MCF 10A (cell line): ENCODE results near the gene LRP3. TPM values are rescaled to one million over a fixed set of nuclear protein-coding genes. Genes with fewer than 3 reads are reported as not detected.
"Not testable (repeated sequence)": the region's sequence is repeated elsewhere in the genome, so short reads cannot be mapped to it uniquely, and the experiment has no call there.

Experiments
- BruUV-seq: library from RNA; stranded (reverse); fragments of 400-500 nt; replicated peaks from 2 replicates; lab custom pipeline; 2021; lab: Mats Ljungman, UMichigan
- CTCF ChIA-PET: fragments of 300-600 bp; sonication (Branson Sonifier 250); formaldehyde crosslinking; extraction: SDS; loops from one replicate; lab custom pipeline; 2021; ENCODE audit warnings: antibody characterized with exemption, inconsistent platforms; lab: Yijun Ruan, JAX
- POLR2A ChIA-PET: fragments of 300-600, 350-650 bp; sonication (Branson Sonifier 250); formaldehyde crosslinking; extraction: SDS; loops from one replicate; lab custom pipeline; 2020; ENCODE audit warnings: antibody characterized with exemption, inconsistent platforms; lab: Yijun Ruan, JAX
- DNase-seq: peaks from one replicate; pipeline ENCODE4 v3.0.0-alpha.2; 2018; ENCODE audit not compliant: unreplicated experiment
- H3K27ac Mint-ChIP-seq: one replicate; pipeline ENCODE4 v1.8.0; 2022; ENCODE audit warnings: mild to moderate bottlenecking, low read depth, mixed read lengths; ENCODE audit not compliant: unreplicated experiment
- H3K27me3 Mint-ChIP-seq: one replicate; pipeline ENCODE4 v1.8.0; 2022; ENCODE audit warnings: mixed read lengths; ENCODE audit not compliant: insufficient read depth, unreplicated experiment
- H3K36me3 Mint-ChIP-seq: one replicate; pipeline ENCODE4 v1.8.0; 2022; ENCODE audit warnings: mild to moderate bottlenecking, moderate library complexity, mixed read lengths; ENCODE audit not compliant: insufficient read depth, unreplicated experiment
- H3K4me1 Mint-ChIP-seq: one replicate; pipeline ENCODE4 v1.8.0; 2022; ENCODE audit warnings: mixed read lengths; ENCODE audit not compliant: insufficient read depth, unreplicated experiment
- H3K4me3 Mint-ChIP-seq: one replicate; pipeline ENCODE4 v1.8.0; 2022; ENCODE audit warnings: mild to moderate bottlenecking, moderate library complexity, mixed read lengths; ENCODE audit not compliant: unreplicated experiment
- H3K9me3 Mint-ChIP-seq: one replicate; pipeline ENCODE4 v1.8.0; 2022; ENCODE audit warnings: mixed read lengths; ENCODE audit not compliant: unreplicated experiment
- CTCF ChIP-seq: fragments of 200-600 bp; IDR thresholded peaks from one replicate; pipeline ENCODE4 v1.8.0; 2022; ENCODE audit warnings: antibody characterized with exemption, mild to moderate bottlenecking; ENCODE audit not compliant: unreplicated experiment
- intact Hi-C: fragments of 100-400 bp; cut with micrococcal nuclease; formaldehyde crosslinking; loops from 2 replicates; pipeline ENCODE4 v1.14.1; 2022
- total RNA-seq: library from RNA; stranded (reverse); gene quantifications from 2 replicates; pipeline ENCODE4 v1.2.3, GENCODE V29; 2022

The LRP3 gene
- total RNA-seq, 1 experiment from 2014 or later: 7.7 TPM

- no TSS peak for BruUV-seq
- no peak for DNase-seq
- Mint-ChIP-seq H3K4me3 (no peak overlapping the region), H3K27ac (no peak overlapping the region), H3K36me3 (no peaks in the 10 kb centered on the region), H3K9me3 (no peaks in the 10 kb centered on the region), H3K4me1 (no peaks in the 10 kb centered on the region), H3K27me3 (no peaks in the 10 kb centered on the region)
- ChIA-PET POLR2A (interaction anchor here (0.7 kb wide), 1 partner anchor 1959 kb away, joined by 4 read pairs; no protein-coding TSS in a partner anchor), CTCF (interaction anchor here (0.6 to 0.7 kb wide), 2 partner anchors 9 to 21 kb away, joined by 3 read pairs; no protein-coding TSS in a partner anchor)
- no peak for TF ChIP-seq CTCF
- intact Hi-C loops: no loop called here
Measured at GRCh38 chr19:33207903-33208302, 13.8 kb downstream of the LRP3 start.

- Mint-ChIP-seq H3K36me3 (peaks cover under 1% of the 10 kb centered on the region), H3K27me3 (no peaks in the 10 kb centered on the region), H3K27ac (no peak overlapping the region), H3K9me3 (no peaks in the 10 kb centered on the region), H3K4me3 (no peak overlapping the region), H3K4me1 (no peaks in the 10 kb centered on the region)
- DNase-seq: no peak
- no peak for TF ChIP-seq CTCF
- BruUV-seq: no TSS peak
- ChIA-PET POLR2A (interaction anchor here (0.7 kb wide), 1 partner anchor 1959 kb away, joined by 4 read pairs; no protein-coding TSS in a partner anchor), CTCF (interaction anchor here (0.6 kb wide), 1 partner anchor 9 kb away, joined by 3 read pairs; no protein-coding TSS in a partner anchor)
- intact Hi-C loops: no loop called here
Measured at GRCh38 chr19:33208371-33208895, 14.3 kb downstream of the LRP3 start.

- intact Hi-C loops: no loop called here
- CTCF ChIA-PET: interaction anchor here (0.7 kb wide), 1 partner anchor 14 kb away, joined by 3 read pairs; no protein-coding TSS in a partner anchor
- no peak for TF ChIP-seq CTCF
- no peak overlapping the region for H3K27ac Mint-ChIP-seq
- POLR2A ChIA-PET: interaction anchor here (0.6 kb wide), 1 partner anchor 221 kb away, joined by 4 read pairs; no protein-coding TSS in a partner anchor
- DNase-seq: no peak
- no peaks in the 10 kb centered on the region for H3K27me3 Mint-ChIP-seq
- no peaks in the 10 kb centered on the region for H3K4me1 Mint-ChIP-seq
- H3K9me3 Mint-ChIP-seq: no peaks in the 10 kb centered on the region
- H3K36me3 Mint-ChIP-seq: peaks cover 6% of the 10 kb centered on the region
- H3K4me3 Mint-ChIP-seq: no peak overlapping the region
- no TSS peak for BruUV-seq
Measured at GRCh38 chr19:33208904-33209849, 15.0 kb downstream of the LRP3 start.

GRCh38 chr19:33209850-33210230, 15.7 kb downstream of the LRP3 start:
- CTCF ChIA-PET: interaction anchor here (0.7 kb wide), 1 partner anchor 14 kb away, joined by 3 read pairs; no protein-coding TSS in a partner anchor
- not testable (repeated sequence) for BruUV-seq

More at GRCh38 chr19:33209850-33210230, 15.7 kb downstream of the LRP3 start:
- H3K27me3 Mint-ChIP-seq, H3K9me3 Mint-ChIP-seq, H3K36me3 Mint-ChIP-seq, H3K4me1 Mint-ChIP-seq, DNase-seq, H3K27ac Mint-ChIP-seq, intact Hi-C loops, H3K4me3 Mint-ChIP-seq, POLR2A ChIA-PET: not testable (repeated sequence)
